GM18868 (cell line): Measurements from ENCODE around the gene FCHSD1.
A peak's percentile ranks its signal among the peaks of the same experiment; 100 is the strongest.

ENCODE experiments used
- ATAC-seq: cut with Tn5 transposase; IDR thresholded peaks from one replicate; pipeline ENCODE4 v1.9.1; 2021; ENCODE audit warnings: mild to moderate bottlenecking, moderate library complexity; ENCODE audit not compliant: unreplicated experiment

FCHSD1 gene

GRCh38 chr5:141646026-141646425 is 5.2 kb downstream of the FCHSD1 start:
- ATAC-seq = no peak

DNA sequence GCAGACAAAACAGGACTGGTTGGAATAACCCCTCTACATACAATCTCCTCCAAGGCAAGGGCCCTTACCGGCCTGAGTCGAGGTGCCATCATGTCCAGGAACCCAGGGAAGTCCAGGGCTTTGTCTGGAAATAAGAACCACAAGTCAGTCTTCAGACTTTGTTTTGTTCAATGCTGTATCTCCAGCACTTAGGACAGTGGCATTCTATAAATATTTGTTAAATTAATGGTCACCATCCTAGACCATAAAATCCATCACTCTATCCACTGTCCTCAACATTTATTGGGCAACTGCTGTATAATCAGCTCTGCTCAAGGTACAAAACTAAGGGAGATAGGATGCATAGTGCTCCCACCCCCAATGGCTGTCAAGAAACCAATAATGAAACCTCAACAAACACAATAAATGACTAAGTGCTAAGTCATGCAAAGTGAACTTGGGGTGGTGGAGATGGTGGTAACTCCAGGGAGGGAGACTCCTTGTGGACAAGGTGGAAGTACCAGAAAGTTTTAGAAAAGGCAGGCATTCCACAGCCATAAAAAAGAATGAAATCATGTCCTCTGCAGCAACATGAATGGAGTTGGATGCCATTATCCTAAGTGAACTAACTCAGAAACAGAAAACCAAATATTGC is 9.5 kb downstream of the FCHSD1 start:
- peak; percentile 79 for ATAC-seq

- no peak for ATAC-seq
Observed at GRCh38 chr5:141640698-141641097, 10.5 kb downstream of the FCHSD1 start.

DNA sequence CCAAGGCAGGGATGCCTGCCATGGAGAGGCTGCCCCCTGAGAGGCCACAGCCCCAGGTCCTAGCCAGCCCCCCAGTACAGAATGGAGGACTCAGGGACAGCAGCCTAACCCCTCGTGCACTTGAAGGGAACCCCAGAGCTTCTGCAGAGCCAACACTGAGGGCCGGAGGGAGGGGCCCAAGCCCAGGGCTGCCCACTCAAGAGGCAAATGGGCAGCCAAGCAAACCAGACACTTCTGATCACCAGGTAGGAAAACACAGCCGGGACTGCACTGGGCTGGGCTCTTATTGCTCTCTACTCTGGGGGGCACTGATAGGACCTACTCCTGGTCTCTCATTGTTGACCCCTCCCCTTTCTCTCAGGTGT is 11.2 kb downstream of the FCHSD1 start:
- no peak for ATAC-seq

DNA sequence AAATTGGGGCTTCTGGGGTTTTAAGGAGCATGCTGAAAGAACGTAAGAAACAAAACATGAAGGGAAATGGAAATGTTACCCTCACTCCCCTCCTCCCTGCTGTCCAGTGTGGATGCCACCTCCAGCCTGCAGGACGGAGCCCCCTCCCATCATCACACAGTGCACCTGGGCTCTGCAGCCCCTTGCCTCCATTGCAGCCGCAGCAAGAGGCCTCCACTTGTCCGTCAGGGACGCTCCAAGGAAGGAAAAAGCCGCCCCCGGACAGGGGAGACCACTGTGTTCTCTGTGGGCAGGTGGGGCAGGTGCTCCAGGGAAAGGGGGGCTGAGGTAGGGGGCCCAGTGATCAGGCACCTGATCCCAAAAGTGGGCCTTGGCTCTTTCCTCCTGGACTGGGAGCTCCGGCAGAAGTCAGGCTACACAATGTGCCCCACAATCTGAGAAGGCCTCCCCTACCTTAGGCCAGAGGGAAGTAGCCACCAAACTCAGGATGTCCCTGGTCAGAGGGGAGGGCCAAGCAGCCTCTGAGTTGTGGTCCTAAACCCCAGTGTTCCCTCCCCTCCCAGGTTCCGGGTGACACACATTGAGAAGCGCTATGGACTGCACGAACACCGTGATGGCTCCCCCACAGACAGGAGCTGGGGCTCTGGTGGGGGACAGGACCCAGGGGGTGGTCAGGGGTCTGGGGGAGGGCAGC is 11.7 kb downstream of the FCHSD1 start:
- no peak for ATAC-seq

DNA sequence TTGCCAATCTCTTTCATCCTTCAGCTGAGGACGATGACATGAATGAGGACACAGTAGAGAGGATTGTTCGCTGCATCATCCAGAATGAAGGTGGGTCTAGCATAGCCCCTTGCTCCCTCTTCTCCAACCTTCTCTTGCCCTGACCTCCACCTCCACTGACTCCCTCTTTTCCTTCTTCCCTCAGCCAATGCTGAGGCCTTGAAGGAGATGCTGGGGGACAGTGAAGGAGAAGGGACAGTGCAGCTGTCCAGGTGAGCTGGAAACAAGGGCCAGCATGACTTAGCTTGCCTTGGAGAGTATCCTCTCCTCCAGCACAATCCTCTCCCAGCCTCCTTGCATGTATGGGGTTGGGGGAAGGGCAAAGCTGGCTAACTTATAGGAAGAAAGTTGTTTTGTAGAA is 12.4 kb downstream of the FCHSD1 start:
- no peak for ATAC-seq

DNA sequence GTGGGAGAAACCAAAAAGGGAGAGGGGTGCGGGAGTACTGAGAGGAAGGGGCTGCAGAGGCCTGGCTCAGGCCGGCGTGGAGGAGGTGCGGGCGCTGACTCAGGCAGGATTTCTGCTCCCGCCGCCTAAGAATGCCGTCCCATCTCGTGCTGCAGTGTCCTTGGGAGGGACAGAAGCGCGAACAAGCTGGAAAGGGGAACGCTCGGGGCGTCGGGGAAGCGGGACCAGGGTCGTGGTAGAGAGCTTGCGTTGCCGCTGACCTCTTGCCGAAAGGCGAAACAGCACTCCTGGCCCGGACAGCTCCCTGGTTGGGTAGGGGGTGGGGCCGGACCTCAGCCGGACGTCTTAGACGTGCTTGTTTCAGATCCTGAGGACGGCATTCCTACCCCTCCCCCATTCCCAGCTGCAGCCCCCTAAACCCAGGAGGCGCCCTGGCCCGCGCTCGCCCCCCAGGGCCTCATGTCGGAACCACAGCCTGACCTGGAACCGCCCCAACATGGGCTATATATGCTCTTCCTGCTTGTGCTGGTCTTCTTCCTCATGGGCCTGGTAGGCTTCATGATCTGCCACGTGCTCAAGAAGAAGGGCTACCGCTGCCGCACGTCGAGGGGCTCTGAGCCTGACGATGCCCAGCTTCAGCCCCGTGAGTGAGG is 13.3 kb downstream of the FCHSD1 start:
- peak; percentile 23 for ATAC-seq

- ATAC-seq = peak; percentile 17
Observed at GRCh38 chr5:141637123-141637766, 14.0 kb downstream of the FCHSD1 start.

GRCh38 chr5:141636413-141637122 is 14.7 kb downstream of the FCHSD1 start, which contains the start of the genes HDAC3 and RELL2:
Gene HDAC3 (minus strand): TSS chr5:141636849. CDS start chr5:141636790, 59 bp downstream.
Gene RELL2 (plus strand): TSS chr5:141636997. CDS start chr5:141638226, 1,229 bp downstream.
- ATAC-seq = peak; percentile 72

GRCh38 chr5:141636106-141636412 is 15.2 kb downstream of the FCHSD1 start:
- ATAC-seq = no peak

GRCh38 chr5:141635646-141636045 is 15.6 kb downstream of the FCHSD1 start:
- ATAC-seq = no peak

- no peak for ATAC-seq
Observed at GRCh38 chr5:141634720-141635119, 16.5 kb downstream of the FCHSD1 start.

DNA sequence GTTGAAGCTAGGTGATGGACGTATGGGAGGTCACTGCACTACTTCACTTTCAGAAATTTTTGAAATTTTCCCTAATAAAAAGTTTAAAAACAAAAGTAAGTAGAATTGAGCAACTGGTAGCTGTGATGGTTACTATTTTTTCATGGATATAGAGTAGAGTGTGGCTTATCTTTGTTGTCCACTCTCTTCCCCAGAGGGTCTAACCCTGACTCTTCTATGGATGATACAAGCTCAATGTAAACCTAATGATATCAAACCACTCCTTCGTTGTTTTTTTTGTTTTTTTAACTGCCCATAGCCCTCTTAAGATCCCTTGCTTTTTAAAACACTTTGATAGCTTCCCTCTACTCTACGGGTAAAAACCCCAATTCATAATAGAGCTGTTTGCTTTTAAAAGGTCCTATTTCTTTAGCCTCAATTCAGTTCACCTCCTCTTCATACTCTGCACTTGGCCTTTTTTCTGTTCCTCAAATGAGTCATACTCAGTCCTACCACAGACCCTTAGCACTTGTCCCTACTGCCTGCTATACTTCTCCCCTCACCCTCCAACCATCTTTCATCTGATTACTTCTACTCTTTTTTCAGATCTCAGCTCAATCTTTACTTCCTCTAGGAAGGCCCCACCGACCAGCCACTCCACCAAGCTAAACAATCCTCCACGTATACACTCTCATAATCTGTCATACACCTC is 17.2 kb downstream of the FCHSD1 start:
- ATAC-seq = peak; percentile 83

DNA sequence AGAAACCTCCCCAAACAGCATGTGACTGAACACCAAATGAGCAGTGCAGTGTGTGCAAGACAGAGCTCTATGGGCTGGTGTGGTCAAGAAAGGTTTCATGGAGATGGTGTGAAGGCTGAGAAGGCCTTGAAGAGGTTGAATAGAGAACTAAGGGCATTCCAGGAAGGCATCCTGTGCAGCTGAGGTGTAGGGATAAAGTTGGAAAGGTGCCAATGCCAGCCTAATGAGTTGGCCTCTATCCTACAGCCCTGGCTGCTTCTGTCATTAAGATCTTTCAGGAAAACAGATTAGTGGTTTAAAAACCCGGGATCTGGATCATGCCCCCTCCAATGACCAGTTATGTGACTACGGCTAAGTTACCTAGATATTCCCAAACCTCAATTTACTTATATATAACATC is 18.6 kb downstream of the FCHSD1 start:
- ATAC-seq = no peak

DNA sequence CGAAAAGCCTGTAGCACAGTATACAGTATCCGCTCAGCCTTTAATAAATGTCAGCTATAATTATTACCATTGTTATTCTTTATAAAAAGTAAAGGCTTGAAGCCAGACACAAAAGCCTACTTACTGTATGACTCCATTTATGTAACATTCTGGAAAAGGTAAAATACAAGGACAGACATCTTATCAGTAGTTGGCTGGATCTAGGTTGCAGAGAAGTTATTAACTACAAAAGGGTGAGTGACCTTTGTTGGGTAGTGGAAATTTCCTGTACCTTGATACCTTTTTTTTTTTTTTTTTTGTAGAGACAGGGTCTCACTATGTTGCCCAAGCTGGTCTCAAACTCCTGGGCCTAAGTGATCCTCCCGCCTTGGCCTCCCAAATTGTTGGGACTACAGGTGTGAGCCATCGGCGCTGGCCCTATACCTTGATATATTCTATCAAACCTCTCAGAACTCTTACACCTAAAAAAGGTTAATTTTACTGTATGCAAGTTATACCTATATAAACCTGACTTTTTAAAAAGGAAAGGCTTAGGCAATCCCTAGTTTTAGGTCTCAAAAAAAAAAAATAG is 20.6 kb downstream of the FCHSD1 start:
- no peak for ATAC-seq

DNA sequence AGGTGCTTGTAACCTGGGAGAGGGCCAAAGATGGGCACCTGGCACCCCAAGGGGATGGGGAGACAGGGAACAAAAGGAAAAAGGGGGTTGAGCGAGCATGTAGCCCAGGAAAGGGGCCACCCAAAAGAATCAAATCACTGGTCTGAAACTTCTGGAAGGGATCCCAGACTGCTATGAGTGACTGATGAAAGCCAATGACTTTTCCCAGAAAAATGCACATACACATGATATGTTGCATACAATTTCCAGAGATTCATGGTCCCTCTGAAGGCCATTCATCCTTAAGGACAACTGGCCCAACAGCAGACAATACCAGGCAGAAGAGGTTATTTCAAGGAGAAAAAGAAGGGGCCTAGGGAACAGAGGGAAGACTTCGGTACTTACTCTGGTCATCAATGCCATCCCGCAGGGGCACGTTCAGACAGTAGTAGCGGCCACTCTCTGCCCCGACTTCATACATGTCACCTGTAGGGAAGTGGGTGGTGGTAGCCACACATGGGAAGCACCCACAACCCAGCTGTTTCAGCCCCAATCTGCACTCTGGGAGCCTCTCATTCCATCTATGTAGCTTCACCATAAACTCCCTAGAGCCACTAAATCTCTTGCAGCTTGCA is 22.9 kb downstream of the FCHSD1 start:
- no peak for ATAC-seq

DNA sequence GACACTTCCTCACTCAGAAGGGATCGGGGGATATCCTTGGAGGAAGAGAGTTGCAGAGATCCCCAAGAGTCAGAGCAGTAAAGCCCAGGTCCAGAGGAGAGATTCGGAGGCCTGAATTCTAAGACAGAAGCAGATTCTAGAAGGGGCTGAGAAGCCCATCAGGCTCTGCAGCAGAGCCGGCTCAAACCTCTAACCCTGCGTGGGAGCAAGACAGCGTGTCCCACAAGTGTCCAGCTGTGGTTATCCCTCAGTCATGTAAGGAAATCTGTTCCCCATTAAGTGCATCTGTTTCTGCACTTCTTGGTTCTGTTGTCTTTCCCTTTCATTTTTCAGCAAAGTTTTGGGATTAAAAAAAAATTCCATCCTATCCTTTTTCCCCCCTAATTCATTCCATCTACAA is 27.6 kb downstream of the FCHSD1 start:
- ATAC-seq = no peak

DNA sequence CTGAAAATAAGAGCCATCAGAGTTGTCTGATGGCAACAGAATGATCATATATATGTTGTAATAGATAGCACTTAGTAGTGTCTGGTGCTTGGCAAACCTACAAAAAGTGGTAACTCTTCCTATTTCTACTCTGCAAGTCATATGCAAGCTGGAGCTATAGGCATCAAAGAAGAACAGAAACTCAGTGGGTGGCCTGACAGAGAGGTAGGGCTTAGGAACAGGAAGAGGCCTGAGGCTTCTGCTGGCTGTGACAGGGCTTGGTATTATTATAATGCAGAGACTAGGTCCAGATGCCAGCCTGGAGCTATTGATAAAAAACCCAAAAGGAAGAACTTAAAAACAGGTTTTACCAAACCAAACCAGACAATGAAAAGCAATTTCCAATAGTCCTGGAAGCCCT is 28.0 kb downstream of the FCHSD1 start:
- peak; percentile 66 for ATAC-seq

- ATAC-seq = peak; percentile 84
Observed at GRCh38 chr5:141618804-141619554, 32.2 kb downstream of the FCHSD1 start, which contains the start of gene DIAPH1. Gene DIAPH1 (minus strand): TSS chr5:141619000. CDS start chr5:141618914, 86 bp downstream.
